ENCODE measurements around the gene PDE8A. TPM values are rescaled to one million over a fixed set of nuclear protein-coding genes. Genes with fewer than 3 reads are reported as not detected.

The PDE8A gene
- total RNA-seq, 6 experiments from 2014 or later, result 14.3 to 18.6 (median 16.6) TPM

- Mint-ChIP-seq H3K27ac (no peak overlapping the region; the same call in 1 of the 2 replicates), H3K4me1 (ENCODE audit: low read depth) (peaks cover 64% of the 10 kb centered on the region), H3K9me3 (no peaks in the 10 kb centered on the region), H3K4me3 (no peak overlapping the region), H3K27me3 (ENCODE audit: insufficient read depth) (peaks cover 2% of the 10 kb centered on the region; the same call in 1 of the 2 replicates), H3K36me3 (ENCODE audit: low read depth) (no peaks in the 10 kb centered on the region)
- no peak for TF ChIP-seq CTCF (IDR thresholded peaks at IDR 0.05)
- no peak for DNase-seq
These were observed 45.4 kb downstream of the PDE8A start for GRCh38 chr15:85027033-85027380.

- Mint-ChIP-seq H3K27ac (no peak overlapping the region), H3K9me3 (no peaks in the 10 kb centered on the region)
These were observed 45.8 kb downstream of the PDE8A start for GRCh38 chr15:85027421-85027820.

GRCh38 chr15:85028416-85028815, 46.8 kb downstream of the PDE8A start:
- no peaks in the 10 kb centered on the region for H3K9me3 Mint-ChIP-seq
- DNase-seq, result no peak
- peaks cover 67% of the 10 kb centered on the region for H3K4me1 Mint-ChIP-seq (ENCODE audit: low read depth)
- no peaks in the 10 kb centered on the region for H3K36me3 Mint-ChIP-seq (ENCODE audit: low read depth)
- peaks cover 3% of the 10 kb centered on the region; the same call in 1 of the 2 replicates for H3K27me3 Mint-ChIP-seq (ENCODE audit: insufficient read depth)
- H3K4me3 Mint-ChIP-seq, result no peak overlapping the region
- no peak overlapping the region for H3K27ac Mint-ChIP-seq
- TF ChIP-seq CTCF (IDR thresholded peaks at IDR 0.05), result no peak

More at GRCh38 chr15:85027421-85027820, 45.8 kb downstream of the PDE8A start:
- Mint-ChIP-seq H3K4me3 (no peak overlapping the region), H3K36me3 (ENCODE audit: low read depth) (no peaks in the 10 kb centered on the region), H3K27me3 (ENCODE audit: insufficient read depth) (peaks cover 2% of the 10 kb centered on the region; the same call in 1 of the 2 replicates), H3K4me1 (ENCODE audit: low read depth) (peaks cover 67% of the 10 kb centered on the region)
- TF ChIP-seq CTCF (IDR thresholded peaks at IDR 0.05), result no peak
- DNase-seq, result no peak

GRCh38 chr15:85029221-85029620, 47.6 kb downstream of the PDE8A start:
- Mint-ChIP-seq H3K27me3 (ENCODE audit: insufficient read depth) (peaks cover 3% of the 10 kb centered on the region; the same call in 1 of the 2 replicates), H3K9me3 (no peaks in the 10 kb centered on the region), H3K4me3 (no peak overlapping the region), H3K27ac (no peak overlapping the region), H3K36me3 (ENCODE audit: low read depth) (no peaks in the 10 kb centered on the region), H3K4me1 (ENCODE audit: low read depth) (peaks cover 63% of the 10 kb centered on the region)
- no peak for TF ChIP-seq CTCF (IDR thresholded peaks at IDR 0.05)
- no peak for DNase-seq

GRCh38 chr15:85030301-85030929, 48.8 kb downstream of the PDE8A start:
- DNase-seq, result peak; percentile 40
- no peaks in the 10 kb centered on the region for H3K36me3 Mint-ChIP-seq (ENCODE audit: low read depth)
- H3K4me3 Mint-ChIP-seq, result peak overlapping the region; percentile 4; the same call in 1 of the 2 replicates
- no peak for TF ChIP-seq CTCF (IDR thresholded peaks at IDR 0.05)
- peaks cover 52% of the 10 kb centered on the region for H3K4me1 Mint-ChIP-seq (ENCODE audit: low read depth)
- H3K9me3 Mint-ChIP-seq, result no peaks in the 10 kb centered on the region
- H3K27me3 Mint-ChIP-seq (ENCODE audit: insufficient read depth), result peaks cover 3% of the 10 kb centered on the region; the same call in 1 of the 2 replicates
- H3K27ac Mint-ChIP-seq, result peak overlapping the region; percentile 85
